DOHH2 (cell line): ENCODE results near the gene RNASET2.

Source experiments
- H3F3A ChIP-seq: fragments of 200-600 bp; sonication (generic), shearing (Covaris generic); 2 replicates; pipeline ENCODE4 v1.6.0; 2016; ENCODE audit warnings: antibody characterized with exemption, mild to moderate bottlenecking; ENCODE audit not compliant: control insufficient read depth, insufficient read depth
- H3K27ac ChIP-seq: fragments of 200-600 bp; sonication (generic); 2 replicates; pipeline ENCODE4 v1.5.1; 2014; ENCODE audit warnings: low read depth, mild to moderate bottlenecking, low read length, moderate library complexity
- H3K27me3 ChIP-seq: fragments of 200-600 bp; sonication (generic); 2 replicates; pipeline ENCODE4 v1.6.1; 2014; ENCODE audit warnings: mild to moderate bottlenecking, low read length, mixed read lengths; ENCODE audit not compliant: control insufficient read depth
- H3K36me3 ChIP-seq: fragments of 200-600 bp; sonication (generic); 2 replicates; pipeline ENCODE4 v1.6.1; 2014; ENCODE audit warnings: mild to moderate bottlenecking, low read length, moderate library complexity, mixed read lengths; ENCODE audit not compliant: control insufficient read depth
- H3K4me1 ChIP-seq: fragments of 200-600 bp; sonication (generic); 2 replicates; pipeline ENCODE4 v1.6.1; 2014; ENCODE audit warnings: mild to moderate bottlenecking, low read length, mixed read lengths; ENCODE audit not compliant: control insufficient read depth
- H3K4me2 ChIP-seq: fragments of 200-600 bp; sonication (generic); 2 replicates; pipeline ENCODE4 v1.6.0; 2014; ENCODE audit warnings: mild to moderate bottlenecking, low read length, moderate library complexity
- H3K4me3 ChIP-seq: fragments of 200-600 bp; sonication (generic); 2 replicates; pipeline ENCODE4 v1.5.1; 2014; ENCODE audit warnings: mild to moderate bottlenecking, low read length, mixed read lengths
- H3K79me2 ChIP-seq: fragments of 200-600 bp; sonication (generic); 2 replicates; pipeline ENCODE4 v1.6.1; 2014; ENCODE audit warnings: mild to moderate bottlenecking, low read length, mixed read lengths; ENCODE audit not compliant: control insufficient read depth
- H3K9me2 ChIP-seq: fragments of 200-600 bp; sonication (generic); replicated peaks from 2 replicates; pipeline ENCODE4 v1.6.1; 2014; ENCODE audit warnings: mild to moderate bottlenecking, low read length, mixed read lengths; ENCODE audit not compliant: control insufficient read depth
- H3K9me3 ChIP-seq: fragments of 200-600 bp; sonication (generic); 2 replicates; pipeline ENCODE4 v1.6.1; 2014; ENCODE audit warnings: antibody characterized with exemption, low read length, mixed read lengths; ENCODE audit not compliant: control insufficient read depth, insufficient read depth
- H4K20me1 ChIP-seq: fragments of 200-600 bp; sonication (generic); 2 replicates; pipeline ENCODE4 v1.6.0; 2014; ENCODE audit warnings: low read depth, mild to moderate bottlenecking, antibody characterized with exemption, low read length, moderate library complexity; ENCODE audit not compliant: control insufficient read depth, insufficient read depth
- EZH2phosphoT487 ChIP-seq: fragments of 200-600 bp; sonication (generic); IDR thresholded peaks from 2 replicates; pipeline ENCODE4 v1.6.1; 2017; ENCODE audit warnings: borderline replicate concordance, mild to moderate bottlenecking, antibody characterized with exemption, low read length, moderate library complexity, mixed read lengths
- TF ChIP-seq, protein P1 (sequence below): fragments of 200-600 bp; sonication (generic); IDR thresholded peaks from one replicate; pipeline ENCODE4 v1.5.1; 2014; ENCODE audit warnings: antibody characterized with exemption, mild to moderate bottlenecking, low read depth, low read length; ENCODE audit not compliant: poor library complexity, severe bottlenecking

Gene RNASET2

DNA sequence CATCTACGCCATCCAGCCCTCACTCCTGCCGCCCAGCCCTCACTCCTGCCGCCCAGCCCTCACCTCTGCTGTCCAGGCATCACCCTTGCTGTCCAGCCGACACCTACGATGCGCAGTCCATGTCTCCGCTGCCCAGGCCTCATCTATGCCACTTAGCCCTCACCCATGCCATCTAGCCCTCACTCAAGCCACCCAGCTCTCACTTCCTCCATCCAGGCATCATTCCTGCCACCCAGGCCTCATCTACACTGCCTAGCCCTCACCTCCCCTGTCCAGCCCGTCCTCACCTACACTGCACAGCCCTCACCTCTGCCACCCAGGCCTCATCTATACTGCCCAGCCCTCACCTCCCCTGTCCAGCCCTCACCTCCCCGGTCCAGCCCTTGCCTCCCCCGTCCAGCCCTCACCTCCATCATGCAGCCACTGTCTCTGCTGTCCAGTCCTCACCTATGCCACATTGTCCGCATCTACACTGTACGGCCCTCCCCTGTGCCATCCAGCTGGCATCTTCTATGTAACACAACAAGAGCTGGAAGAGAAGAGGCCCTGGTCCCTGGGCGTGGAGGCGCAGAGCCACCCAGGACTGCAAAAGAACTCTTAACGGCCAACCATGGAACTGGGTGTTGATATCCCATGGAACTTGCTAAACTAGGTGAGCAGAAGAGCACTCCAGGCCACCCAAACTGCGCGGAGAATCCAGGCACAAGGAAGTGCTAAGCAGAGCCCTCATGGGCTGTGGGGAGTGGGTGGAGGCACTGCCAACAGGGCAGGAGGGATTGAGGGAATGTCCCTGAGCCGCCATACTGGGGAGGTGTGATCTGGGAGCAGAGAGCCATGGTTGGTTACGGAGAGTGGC lies 31.0 kb downstream of the RNASET2 start:
- Histone ChIP-seq H3K9me2 (no peaks in the 10 kb centered on the region), H4K20me1 (0 out of 2 replicates have a peak, but pooled peaks cover 4% of the 10 kb centered on the region), H3K27me3 (no peaks in the 10 kb centered on the region), H3K79me2 (no peaks in the 10 kb centered on the region), H3K27ac (no peak overlapping the region), H3K9me3 (no peaks in the 10 kb centered on the region), H3K36me3 (peaks cover 30% of the 10 kb centered on the region), H3K4me2 (no peak overlapping the region), H3K4me1 (peaks cover 13% of the 10 kb centered on the region), H3F3A (no peaks in the 10 kb centered on the region), H3K4me3 (no peak overlapping the region)
- no peak for TF ChIP-seq EZH2phosphoT487
- TF ChIP-seq, protein P1, sequence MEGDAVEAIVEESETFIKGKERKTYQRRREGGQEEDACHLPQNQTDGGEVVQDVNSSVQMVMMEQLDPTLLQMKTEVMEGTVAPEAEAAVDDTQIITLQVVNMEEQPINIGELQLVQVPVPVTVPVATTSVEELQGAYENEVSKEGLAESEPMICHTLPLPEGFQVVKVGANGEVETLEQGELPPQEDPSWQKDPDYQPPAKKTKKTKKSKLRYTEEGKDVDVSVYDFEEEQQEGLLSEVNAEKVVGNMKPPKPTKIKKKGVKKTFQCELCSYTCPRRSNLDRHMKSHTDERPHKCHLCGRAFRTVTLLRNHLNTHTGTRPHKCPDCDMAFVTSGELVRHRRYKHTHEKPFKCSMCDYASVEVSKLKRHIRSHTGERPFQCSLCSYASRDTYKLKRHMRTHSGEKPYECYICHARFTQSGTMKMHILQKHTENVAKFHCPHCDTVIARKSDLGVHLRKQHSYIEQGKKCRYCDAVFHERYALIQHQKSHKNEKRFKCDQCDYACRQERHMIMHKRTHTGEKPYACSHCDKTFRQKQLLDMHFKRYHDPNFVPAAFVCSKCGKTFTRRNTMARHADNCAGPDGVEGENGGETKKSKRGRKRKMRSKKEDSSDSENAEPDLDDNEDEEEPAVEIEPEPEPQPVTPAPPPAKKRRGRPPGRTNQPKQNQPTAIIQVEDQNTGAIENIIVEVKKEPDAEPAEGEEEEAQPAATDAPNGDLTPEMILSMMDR, result no peak

GRCh38 chr6:166924531-166924930 lies 31.8 kb downstream of the RNASET2 start:
- no peaks in the 10 kb centered on the region for H3K9me2 ChIP-seq
- H3K4me3 ChIP-seq, result no peak overlapping the region
- no peak overlapping the region for H3K27ac ChIP-seq
- peaks cover 5% of the 10 kb centered on the region; the same call in 1 of the 2 replicates for H3K4me1 ChIP-seq
- H3K27me3 ChIP-seq, result no peaks in the 10 kb centered on the region
- H3F3A ChIP-seq, result no peaks in the 10 kb centered on the region
- H3K4me2 ChIP-seq, result no peak overlapping the region
- 0 out of 2 replicates have a peak, but pooled peaks cover 4% of the 10 kb centered on the region for H4K20me1 ChIP-seq
- H3K9me3 ChIP-seq, result no peaks in the 10 kb centered on the region
- no peak for TF ChIP-seq EZH2phosphoT487
- TF ChIP-seq, protein P1, result no peak
- H3K36me3 ChIP-seq, result peaks cover 22% of the 10 kb centered on the region
- no peaks in the 10 kb centered on the region for H3K79me2 ChIP-seq

- Histone ChIP-seq H3K4me1 (no peaks in the 10 kb centered on the region), H3K4me2 (no peak overlapping the region), H3F3A (no peaks in the 10 kb centered on the region), H3K27me3 (no peaks in the 10 kb centered on the region), H4K20me1 (0 out of 2 replicates have a peak, but pooled peaks cover 4% of the 10 kb centered on the region), H3K9me2 (no peaks in the 10 kb centered on the region), H3K4me3 (no peak overlapping the region), H3K36me3 (peaks cover 8% of the 10 kb centered on the region), H3K79me2 (no peaks in the 10 kb centered on the region), H3K9me3 (no peaks in the 10 kb centered on the region), H3K27ac (no peak overlapping the region)
- TF ChIP-seq, protein P1, result no peak
- no peak for TF ChIP-seq EZH2phosphoT487
Observed at GRCh38 chr6:166922937-166923336, 33.4 kb downstream of the RNASET2 start.
